CD14-positive monocyte (primary cell): ENCODE results near the gene ZNF823. TPM values are rescaled to one million over a fixed set of nuclear protein-coding genes. Genes with fewer than 3 reads are reported as not detected.

ENCODE experiments used
- DNase-seq, 3 donors: peaks; one replicate each; pipeline ENCODE4 v3.0.0-alpha.2; 2011 to 2022
- H2AFZ ChIP-seq: 2 replicates; pipeline ENCODE4 v1.6.0; 2012; ENCODE audit warnings: mild to moderate bottlenecking, low read depth, low read length, inconsistent platforms; ENCODE audit not compliant: insufficient read depth, poor library complexity, severe bottlenecking
- H3K27ac ChIP-seq, 2 donors: 1 replicate in 1 of 2; 2 replicates in 1 of 2; pipeline ENCODE4 v1.5.1; 2012 to 2013; ENCODE audit warnings: low read length in 2 of 2, control low read depth in 1 of 2, inconsistent platforms in 1 of 2, low read depth in 1 of 2, mild to moderate bottlenecking in 1 of 2
- H3K27me3 ChIP-seq, 2 donors: one replicate each; pipeline versions ENCODE4 v1.6.0 to v1.6.1; 2011 to 2013; ENCODE audit warnings: low read length in 2 of 2; ENCODE audit not compliant: control insufficient read depth in 2 of 2, insufficient read depth in 2 of 2
- H3K36me3 ChIP-seq, 2 donors: replicated peaks in 1 of 2; 1 replicate in 1 of 2; 2 replicates in 1 of 2; pipeline versions ENCODE4 v1.5.1 to v1.6.1; 2012 to 2013; ENCODE audit warnings: low read length in 2 of 2, control low read depth in 1 of 2, inconsistent platforms in 1 of 2, mild to moderate bottlenecking in 1 of 2; ENCODE audit not compliant: insufficient read depth in 2 of 2, control insufficient read depth in 1 of 2
- H3K4me1 ChIP-seq, 2 donors: 1 replicate in 1 of 2; 2 replicates in 1 of 2; pipeline versions ENCODE4 v1.5.1 to v1.6.1; 2012 to 2013; ENCODE audit warnings: low read length in 2 of 2, control low read depth in 1 of 2, inconsistent platforms in 1 of 2, mild to moderate bottlenecking in 1 of 2, moderate library complexity in 1 of 2; ENCODE audit not compliant: insufficient read depth in 2 of 2, control insufficient read depth in 1 of 2
- H3K4me2 ChIP-seq: replicated peaks from 2 replicates; pipeline ENCODE3; 2012; ENCODE audit warnings: low read length, moderate library complexity, mild to moderate bottlenecking; ENCODE audit not compliant: poor library complexity, severe bottlenecking; ENCODE audit errors: extremely low read depth
- H3K4me3 ChIP-seq, 3 experiments: fragments of 200-600 bp in 1 of 3; sonication (generic) in 1 of 3; replicated peaks in 1 of 3; 1 replicate in 2 of 3; 2 replicates in 1 of 3; pipeline ENCODE4 v1.5.1; 2011 to 2013; ENCODE audit warnings: low read length in 3 of 3, mild to moderate bottlenecking in 3 of 3, control low read depth in 2 of 3, low read depth in 2 of 3, inconsistent platforms in 1 of 3, moderate library complexity in 1 of 3
- H3K79me2 ChIP-seq: 2 replicates; pipeline ENCODE4 v1.6.0; 2012; ENCODE audit warnings: mild to moderate bottlenecking, control low read depth, inconsistent platforms, low read length, moderate library complexity; ENCODE audit not compliant: insufficient read depth
- H3K9ac ChIP-seq: 2 replicates; pipeline ENCODE4 v1.6.0; 2017; ENCODE audit warnings: low read length, mild to moderate bottlenecking; ENCODE audit not compliant: insufficient read depth, poor library complexity, severe bottlenecking
- H3K9me3 ChIP-seq, 2 donors: replicated peaks in 1 of 2; 1 replicate in 1 of 2; 2 replicates in 1 of 2; pipeline versions ENCODE4 v1.5.1 to v1.6.1; 2012 to 2013; ENCODE audit warnings: low read length in 2 of 2, control low read depth in 1 of 2; ENCODE audit not compliant: control insufficient read depth in 1 of 2, insufficient read depth in 1 of 2
- H4K20me1 ChIP-seq: 2 replicates; pipeline ENCODE4 v1.6.0; 2012; ENCODE audit warnings: mild to moderate bottlenecking, low read length, control low read depth, moderate library complexity; ENCODE audit not compliant: insufficient read depth
- H3K27ac Mint-ChIP-seq, 7 donors: one replicate each; pipeline ENCODE4 v1.8.0; 2020; ENCODE audit warnings: mild to moderate bottlenecking in 7 of 7, mixed read lengths in 7 of 7, moderate library complexity in 6 of 7, inconsistent platforms in 2 of 7
- H3K27me3 Mint-ChIP-seq, 3 donors: one replicate each; pipeline ENCODE4 v1.8.0; 2021 to 2022; ENCODE audit warnings: low read depth in 3 of 3, mild to moderate bottlenecking in 3 of 3, mixed read lengths in 3 of 3, moderate library complexity in 3 of 3, inconsistent platforms in 1 of 3
- H3K36me3 Mint-ChIP-seq, 2 donors: one replicate each; pipeline ENCODE4 v1.8.0; 2020; ENCODE audit warnings: mixed read lengths in 2 of 2, inconsistent platforms in 1 of 2, mild to moderate bottlenecking in 1 of 2
- H3K4me1 Mint-ChIP-seq: one replicate; pipeline ENCODE4 v1.8.0; 2020; ENCODE audit warnings: mild to moderate bottlenecking, mixed read lengths
- H3K4me3 Mint-ChIP-seq, 2 donors: one replicate each; pipeline ENCODE4 v1.8.0; 2020; ENCODE audit warnings: mild to moderate bottlenecking in 2 of 2, mixed read lengths in 2 of 2, moderate library complexity in 1 of 2
- H3K9me3 Mint-ChIP-seq, 7 donors: one replicate each; pipeline ENCODE4 v1.8.0; 2020 to 2022; ENCODE audit warnings: mixed read lengths in 7 of 7, mild to moderate bottlenecking in 6 of 7, moderate library complexity in 6 of 7, inconsistent platforms in 2 of 7
- WGBS: methylation state at CpG from one replicate; pipeline ENCODE4 v1.1.5; 2013; ENCODE audit warnings: missing lambda C conversion rate; ENCODE audit not compliant: insufficient coverage; 5-methylcytosine and 5-hydroxymethylcytosine counted together
- intact Hi-C, 2 donors: fragments of 100-400 bp; cut with micrococcal nuclease; formaldehyde crosslinking; loops; one replicate each; pipeline versions ENCODE4 v1.15.0 to v1.15.1; 2023
- polyA plus RNA-seq, 3 donors: library from polyadenylated mRNA; depleted of rRNA in 1 of 3; unstranded in 2 of 3; stranded (reverse) in 1 of 3; fragments of 300-500 nt in 2 of 3; fragments of >200 nt in 1 of 3; fragmentation: Illumina TruSeq in 2 of 3; gene quantifications; 1 replicate in 2 of 3; 2 replicates in 1 of 3; pipeline ENCODE4 v1.2.3, GENCODE V29; 2012 to 2021
- TF ChIP-seq, protein P1 (sequence below): fragments of 200-600 bp; IDR thresholded peaks from one replicate; pipeline ENCODE4 v1.8.0; 2022; ENCODE audit warnings: antibody characterized with exemption, mild to moderate bottlenecking

ZNF823 gene
- polyA plus RNA-seq, 3 donors: 0.48 to 0.85 (median 0.67) TPM

DNA sequence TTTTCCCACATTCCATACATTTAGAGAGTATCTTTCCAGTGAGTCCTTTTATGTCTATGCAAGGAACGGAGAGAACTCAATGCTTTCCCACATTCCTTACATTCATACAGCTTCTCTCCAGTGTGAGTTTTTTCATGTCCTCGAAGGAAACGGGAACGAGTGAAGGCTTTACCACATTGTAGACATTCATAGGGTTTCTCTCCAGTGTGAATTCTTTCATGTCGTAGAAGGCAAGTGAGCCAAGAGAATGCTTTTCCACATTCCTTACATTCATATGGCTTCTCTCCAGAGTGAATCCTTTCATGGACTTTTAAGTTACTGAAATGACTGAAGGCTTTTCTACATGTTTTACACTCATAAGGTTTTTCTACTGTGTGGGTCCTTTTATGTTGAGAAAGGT is 17.1 kb downstream of the ZNF823 start:
- Histone ChIP-seq H4K20me1 (no peaks in the 10 kb centered on the region), H2AFZ (no peak overlapping the region), H3K27me3 (no peaks in the 10 kb centered on the region), H3K4me3 (peak overlapping the region in 1 of 3 experiments; percentile 28), H3K4me2 (no peak overlapping the region), H3K36me3 (peaks cover 18 to 58% of the 10 kb centered on the region in 2 donors), H3K9me3 (peaks cover 72 to 79% of the 10 kb centered on the region in 2 donors), H3K27ac (no peak overlapping the region), H3K79me2 (peaks cover 4% of the 10 kb centered on the region), H3K9ac (no peak overlapping the region), H3K4me1 (no peaks in the 10 kb centered on the region)
- H3K27me3 Mint-ChIP-seq: no peaks in the 10 kb centered on the region
- H3K27ac Mint-ChIP-seq: no peak overlapping the region
- peaks cover 39 to 52% of the 10 kb centered on the region in 2 donors for H3K36me3 Mint-ChIP-seq
- no peak overlapping the region for H3K4me3 Mint-ChIP-seq
- intact Hi-C loops: no loop called here
- H3K9me3 Mint-ChIP-seq: peaks cover 40 to 90% (median 75%) of the 10 kb centered on the region in 7 donors
- TF ChIP-seq, protein P1, sequence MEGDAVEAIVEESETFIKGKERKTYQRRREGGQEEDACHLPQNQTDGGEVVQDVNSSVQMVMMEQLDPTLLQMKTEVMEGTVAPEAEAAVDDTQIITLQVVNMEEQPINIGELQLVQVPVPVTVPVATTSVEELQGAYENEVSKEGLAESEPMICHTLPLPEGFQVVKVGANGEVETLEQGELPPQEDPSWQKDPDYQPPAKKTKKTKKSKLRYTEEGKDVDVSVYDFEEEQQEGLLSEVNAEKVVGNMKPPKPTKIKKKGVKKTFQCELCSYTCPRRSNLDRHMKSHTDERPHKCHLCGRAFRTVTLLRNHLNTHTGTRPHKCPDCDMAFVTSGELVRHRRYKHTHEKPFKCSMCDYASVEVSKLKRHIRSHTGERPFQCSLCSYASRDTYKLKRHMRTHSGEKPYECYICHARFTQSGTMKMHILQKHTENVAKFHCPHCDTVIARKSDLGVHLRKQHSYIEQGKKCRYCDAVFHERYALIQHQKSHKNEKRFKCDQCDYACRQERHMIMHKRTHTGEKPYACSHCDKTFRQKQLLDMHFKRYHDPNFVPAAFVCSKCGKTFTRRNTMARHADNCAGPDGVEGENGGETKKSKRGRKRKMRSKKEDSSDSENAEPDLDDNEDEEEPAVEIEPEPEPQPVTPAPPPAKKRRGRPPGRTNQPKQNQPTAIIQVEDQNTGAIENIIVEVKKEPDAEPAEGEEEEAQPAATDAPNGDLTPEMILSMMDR: no peak
- WGBS: no CpG with 5 or more reads among the region's 5 CpGs
- no peak for DNase-seq
- peaks cover 3% of the 10 kb centered on the region for H3K4me1 Mint-ChIP-seq

GRCh38 chr19:11710313-11710712 is 28.4 kb downstream of the ZNF823 start:
- H3K4me3 ChIP-seq: no peak overlapping the region
- peaks cover 6% of the 10 kb centered on the region for H3K4me1 Mint-ChIP-seq
- H2AFZ ChIP-seq: no peak overlapping the region
- no peak overlapping the region for H3K9ac ChIP-seq
- intact Hi-C loops: no loop called here
- H3K27me3 Mint-ChIP-seq: peaks cover 2 to 5% (median 2%) of the 10 kb centered on the region in 3 donors
- 83% methylated on average over 2 of the region's 10 CpGs for WGBS
- no peaks in the 10 kb centered on the region for H3K79me2 ChIP-seq
- no peak for DNase-seq
- H3K4me2 ChIP-seq: no peak overlapping the region
- peaks cover 7 to 36% (median 17%) of the 10 kb centered on the region in 7 donors for H3K9me3 Mint-ChIP-seq
- peaks cover 4 to 7% of the 10 kb centered on the region in 2 donors for H3K9me3 ChIP-seq
- H3K27ac ChIP-seq: no peak overlapping the region
- H4K20me1 ChIP-seq: no peaks in the 10 kb centered on the region
- no peaks in the 10 kb centered on the region for H3K4me1 ChIP-seq
- H3K27ac Mint-ChIP-seq: no peak overlapping the region
- no peak overlapping the region for H3K4me3 Mint-ChIP-seq
- no peaks in the 10 kb centered on the region for H3K27me3 ChIP-seq
- TF ChIP-seq, protein P1: no peak
- H3K36me3 ChIP-seq: no peaks in the 10 kb centered on the region
- no peaks in the 10 kb centered on the region for H3K36me3 Mint-ChIP-seq
